ENCODE data around the gene ADAMTS16. TPM values are rescaled to one million over a fixed set of nuclear protein-coding genes. Genes with fewer than 3 reads are reported as not detected.

Gene ADAMTS16
- total RNA-seq, 1 experiment from 2014 or later: 30.1 TPM

DNA sequence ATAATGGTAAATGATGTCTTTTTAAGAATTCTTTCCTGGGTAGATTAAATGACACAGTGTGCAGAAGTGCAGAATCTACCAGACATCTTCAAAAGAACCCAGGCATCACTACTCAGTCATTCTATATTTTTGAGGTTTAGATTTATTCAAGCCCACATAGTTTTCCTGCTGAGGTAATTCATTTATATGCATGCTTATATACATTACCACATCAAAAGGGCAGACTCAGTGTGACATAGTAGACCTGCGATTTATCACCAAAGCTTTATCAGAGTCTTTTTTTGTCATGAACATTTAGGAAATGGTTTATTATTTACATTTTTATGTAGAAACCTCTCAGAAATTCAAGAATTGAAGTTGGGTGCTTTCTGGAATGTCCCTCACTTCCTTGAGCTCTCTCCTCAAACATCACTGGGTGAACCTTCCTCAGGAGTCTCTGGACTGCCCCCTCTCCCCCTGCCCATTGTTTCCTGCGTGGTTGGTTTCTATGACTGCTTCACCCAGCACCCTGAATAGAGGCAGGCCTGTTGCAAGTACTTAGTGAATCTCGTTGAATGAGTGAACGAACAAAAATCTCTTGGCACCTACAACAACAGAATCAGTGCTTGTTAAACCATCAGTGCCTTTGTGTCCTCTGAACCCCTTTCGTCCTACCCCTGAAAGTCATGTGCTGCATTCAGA, 42.5 kb downstream of the ADAMTS16 start:
- Mint-ChIP-seq H3K36me3 (peaks cover 24% of the 10 kb centered on the region), H3K4me3 (peak overlapping the region; percentile 52), H3K27ac (peak overlapping the region; percentile 100), H3K4me1 (peaks cover 89% of the 10 kb centered on the region), H3K27me3 (ENCODE audit: low read depth) (no peaks in the 10 kb centered on the region), H3K9me3 (no peaks in the 10 kb centered on the region)
- DNase-seq (ENCODE audit: low spot score): no peak
- peak; percentile 1; the same call in 1 of the 2 replicates for ATAC-seq
- ChIA-PET POLR2A (no interaction called here), CTCF (no interaction called here)
- no peak for TF ChIP-seq ELF4 (CRISPR knock-in tag; IDR thresholded peaks at IDR 0.05; ENCODE audit: low read depth)
- TF ChIP-seq, protein P1, sequence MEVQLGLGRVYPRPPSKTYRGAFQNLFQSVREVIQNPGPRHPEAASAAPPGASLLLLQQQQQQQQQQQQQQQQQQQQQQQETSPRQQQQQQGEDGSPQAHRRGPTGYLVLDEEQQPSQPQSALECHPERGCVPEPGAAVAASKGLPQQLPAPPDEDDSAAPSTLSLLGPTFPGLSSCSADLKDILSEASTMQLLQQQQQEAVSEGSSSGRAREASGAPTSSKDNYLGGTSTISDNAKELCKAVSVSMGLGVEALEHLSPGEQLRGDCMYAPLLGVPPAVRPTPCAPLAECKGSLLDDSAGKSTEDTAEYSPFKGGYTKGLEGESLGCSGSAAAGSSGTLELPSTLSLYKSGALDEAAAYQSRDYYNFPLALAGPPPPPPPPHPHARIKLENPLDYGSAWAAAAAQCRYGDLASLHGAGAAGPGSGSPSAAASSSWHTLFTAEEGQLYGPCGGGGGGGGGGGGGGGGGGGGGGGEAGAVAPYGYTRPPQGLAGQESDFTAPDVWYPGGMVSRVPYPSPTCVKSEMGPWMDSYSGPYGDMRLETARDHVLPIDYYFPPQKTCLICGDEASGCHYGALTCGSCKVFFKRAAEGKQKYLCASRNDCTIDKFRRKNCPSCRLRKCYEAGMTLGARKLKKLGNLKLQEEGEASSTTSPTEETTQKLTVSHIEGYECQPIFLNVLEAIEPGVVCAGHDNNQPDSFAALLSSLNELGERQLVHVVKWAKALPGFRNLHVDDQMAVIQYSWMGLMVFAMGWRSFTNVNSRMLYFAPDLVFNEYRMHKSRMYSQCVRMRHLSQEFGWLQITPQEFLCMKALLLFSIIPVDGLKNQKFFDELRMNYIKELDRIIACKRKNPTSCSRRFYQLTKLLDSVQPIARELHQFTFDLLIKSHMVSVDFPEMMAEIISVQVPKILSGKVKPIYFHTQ (CRISPR knock-in tag; IDR thresholded peaks at IDR 0.05): 0 out of 2 replicates have a peak, but pooled peaks have one; percentile 30

DNA sequence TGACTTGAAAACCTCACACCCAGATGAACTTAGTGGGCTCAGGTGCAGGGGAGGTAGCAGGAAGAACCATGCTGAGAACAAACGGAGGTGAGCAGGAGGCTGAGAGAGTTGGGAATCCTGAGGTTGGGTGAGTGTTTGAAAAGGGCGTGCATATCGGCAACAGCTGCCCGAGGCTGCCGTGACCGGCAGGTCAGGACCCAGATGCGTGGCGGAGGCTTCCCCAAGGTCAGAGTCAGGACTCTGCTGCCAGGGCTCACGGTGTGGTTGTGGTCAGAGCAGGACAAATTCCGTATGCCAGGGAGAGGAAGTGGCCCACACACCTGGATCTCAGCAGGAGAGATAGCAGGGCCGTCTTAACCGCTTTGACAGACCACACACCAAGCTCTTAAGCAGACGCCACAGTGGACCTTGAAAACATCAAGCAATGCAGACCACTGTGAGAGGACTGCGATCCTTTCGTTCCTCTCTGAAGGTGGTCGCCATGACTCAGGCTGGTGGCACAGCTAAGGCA, 43.1 kb downstream of the ADAMTS16 start:
- ATAC-seq: peak; percentile 63
- peak; percentile 83 for DNase-seq (ENCODE audit: low spot score)
- peaks cover 29% of the 10 kb centered on the region for H3K36me3 Mint-ChIP-seq
- H3K27me3 Mint-ChIP-seq (ENCODE audit: low read depth): no peaks in the 10 kb centered on the region
- H3K27ac Mint-ChIP-seq: peak overlapping the region; percentile 100
- H3K4me1 Mint-ChIP-seq: peaks cover 88% of the 10 kb centered on the region
- CTCF ChIA-PET: no interaction called here
- POLR2A ChIA-PET: no interaction called here
- H3K9me3 Mint-ChIP-seq: no peaks in the 10 kb centered on the region
- H3K4me3 Mint-ChIP-seq: peak overlapping the region; percentile 52
- no peak for TF ChIP-seq MYBL2 (CRISPR knock-in tag; IDR thresholded peaks at IDR 0.05)
- peak; percentile 79; the same call in 1 of the 2 replicates for TF ChIP-seq PRRX2 (CRISPR knock-in tag; IDR thresholded peaks at IDR 0.05)
- peak; percentile 76; the same call in 1 of the 2 replicates for TF ChIP-seq ESRRA (CRISPR knock-in tag; IDR thresholded peaks at IDR 0.05; ENCODE audit: borderline replicate concordance)
- TF ChIP-seq GTF2I (CRISPR knock-in tag; conservative IDR thresholded peaks at IDR 0.05): no peak
- TF ChIP-seq, protein P2, sequence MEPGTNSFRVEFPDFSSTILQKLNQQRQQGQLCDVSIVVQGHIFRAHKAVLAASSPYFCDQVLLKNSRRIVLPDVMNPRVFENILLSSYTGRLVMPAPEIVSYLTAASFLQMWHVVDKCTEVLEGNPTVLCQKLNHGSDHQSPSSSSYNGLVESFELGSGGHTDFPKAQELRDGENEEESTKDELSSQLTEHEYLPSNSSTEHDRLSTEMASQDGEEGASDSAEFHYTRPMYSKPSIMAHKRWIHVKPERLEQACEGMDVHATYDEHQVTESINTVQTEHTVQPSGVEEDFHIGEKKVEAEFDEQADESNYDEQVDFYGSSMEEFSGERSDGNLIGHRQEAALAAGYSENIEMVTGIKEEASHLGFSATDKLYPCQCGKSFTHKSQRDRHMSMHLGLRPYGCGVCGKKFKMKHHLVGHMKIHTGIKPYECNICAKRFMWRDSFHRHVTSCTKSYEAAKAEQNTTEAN (CRISPR knock-in tag; IDR thresholded peaks at IDR 0.05): peak; percentile 73
- TF ChIP-seq, protein P3, sequence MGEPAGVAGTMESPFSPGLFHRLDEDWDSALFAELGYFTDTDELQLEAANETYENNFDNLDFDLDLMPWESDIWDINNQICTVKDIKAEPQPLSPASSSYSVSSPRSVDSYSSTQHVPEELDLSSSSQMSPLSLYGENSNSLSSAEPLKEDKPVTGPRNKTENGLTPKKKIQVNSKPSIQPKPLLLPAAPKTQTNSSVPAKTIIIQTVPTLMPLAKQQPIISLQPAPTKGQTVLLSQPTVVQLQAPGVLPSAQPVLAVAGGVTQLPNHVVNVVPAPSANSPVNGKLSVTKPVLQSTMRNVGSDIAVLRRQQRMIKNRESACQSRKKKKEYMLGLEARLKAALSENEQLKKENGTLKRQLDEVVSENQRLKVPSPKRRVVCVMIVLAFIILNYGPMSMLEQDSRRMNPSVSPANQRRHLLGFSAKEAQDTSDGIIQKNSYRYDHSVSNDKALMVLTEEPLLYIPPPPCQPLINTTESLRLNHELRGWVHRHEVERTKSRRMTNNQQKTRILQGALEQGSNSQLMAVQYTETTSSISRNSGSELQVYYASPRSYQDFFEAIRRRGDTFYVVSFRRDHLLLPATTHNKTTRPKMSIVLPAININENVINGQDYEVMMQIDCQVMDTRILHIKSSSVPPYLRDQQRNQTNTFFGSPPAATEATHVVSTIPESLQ (CRISPR knock-in tag; IDR thresholded peaks at IDR 0.05): no peak
- no peak for TF ChIP-seq ZNF317 (CRISPR knock-in tag; IDR thresholded peaks at IDR 0.05; ENCODE audit: borderline replicate concordance, low read depth)
- TF ChIP-seq, protein P4, sequence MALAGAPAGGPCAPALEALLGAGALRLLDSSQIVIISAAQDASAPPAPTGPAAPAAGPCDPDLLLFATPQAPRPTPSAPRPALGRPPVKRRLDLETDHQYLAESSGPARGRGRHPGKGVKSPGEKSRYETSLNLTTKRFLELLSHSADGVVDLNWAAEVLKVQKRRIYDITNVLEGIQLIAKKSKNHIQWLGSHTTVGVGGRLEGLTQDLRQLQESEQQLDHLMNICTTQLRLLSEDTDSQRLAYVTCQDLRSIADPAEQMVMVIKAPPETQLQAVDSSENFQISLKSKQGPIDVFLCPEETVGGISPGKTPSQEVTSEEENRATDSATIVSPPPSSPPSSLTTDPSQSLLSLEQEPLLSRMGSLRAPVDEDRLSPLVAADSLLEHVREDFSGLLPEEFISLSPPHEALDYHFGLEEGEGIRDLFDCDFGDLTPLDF (CRISPR knock-in tag; IDR thresholded peaks at IDR 0.05): no peak
- peak; percentile 82 for TF ChIP-seq FOXK1 (CRISPR knock-in tag; IDR thresholded peaks at IDR 0.05)
- TF ChIP-seq, protein P5, sequence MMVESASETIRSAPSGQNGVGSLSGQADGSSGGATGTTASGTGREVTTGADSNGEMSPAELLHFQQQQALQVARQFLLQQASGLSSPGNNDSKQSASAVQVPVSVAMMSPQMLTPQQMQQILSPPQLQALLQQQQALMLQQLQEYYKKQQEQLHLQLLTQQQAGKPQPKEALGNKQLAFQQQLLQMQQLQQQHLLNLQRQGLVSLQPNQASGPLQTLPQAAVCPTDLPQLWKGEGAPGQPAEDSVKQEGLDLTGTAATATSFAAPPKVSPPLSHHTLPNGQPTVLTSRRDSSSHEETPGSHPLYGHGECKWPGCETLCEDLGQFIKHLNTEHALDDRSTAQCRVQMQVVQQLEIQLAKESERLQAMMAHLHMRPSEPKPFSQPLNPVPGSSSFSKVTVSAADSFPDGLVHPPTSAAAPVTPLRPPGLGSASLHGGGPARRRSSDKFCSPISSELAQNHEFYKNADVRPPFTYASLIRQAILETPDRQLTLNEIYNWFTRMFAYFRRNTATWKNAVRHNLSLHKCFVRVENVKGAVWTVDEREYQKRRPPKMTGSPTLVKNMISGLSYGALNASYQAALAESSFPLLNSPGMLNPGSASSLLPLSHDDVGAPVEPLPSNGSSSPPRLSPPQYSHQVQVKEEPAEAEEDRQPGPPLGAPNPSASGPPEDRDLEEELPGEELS (CRISPR knock-in tag; IDR thresholded peaks at IDR 0.05): peak; percentile 90
- TF ChIP-seq ZNF232 (CRISPR knock-in tag; IDR thresholded peaks at IDR 0.05): 0 out of 2 replicates have a peak, but pooled peaks have one; percentile 34
- TF ChIP-seq, protein P6, sequence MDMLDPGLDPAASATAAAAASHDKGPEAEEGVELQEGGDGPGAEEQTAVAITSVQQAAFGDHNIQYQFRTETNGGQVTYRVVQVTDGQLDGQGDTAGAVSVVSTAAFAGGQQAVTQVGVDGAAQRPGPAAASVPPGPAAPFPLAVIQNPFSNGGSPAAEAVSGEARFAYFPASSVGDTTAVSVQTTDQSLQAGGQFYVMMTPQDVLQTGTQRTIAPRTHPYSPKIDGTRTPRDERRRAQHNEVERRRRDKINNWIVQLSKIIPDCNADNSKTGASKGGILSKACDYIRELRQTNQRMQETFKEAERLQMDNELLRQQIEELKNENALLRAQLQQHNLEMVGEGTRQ (CRISPR knock-in tag; IDR thresholded peaks at IDR 0.05): peak; percentile 78
- peak; percentile 61; the same call in 1 of the 2 replicates for TF ChIP-seq FOXP1 (CRISPR knock-in tag; IDR thresholded peaks at IDR 0.05; ENCODE audit: borderline replicate concordance)
- TF ChIP-seq, protein P7, sequence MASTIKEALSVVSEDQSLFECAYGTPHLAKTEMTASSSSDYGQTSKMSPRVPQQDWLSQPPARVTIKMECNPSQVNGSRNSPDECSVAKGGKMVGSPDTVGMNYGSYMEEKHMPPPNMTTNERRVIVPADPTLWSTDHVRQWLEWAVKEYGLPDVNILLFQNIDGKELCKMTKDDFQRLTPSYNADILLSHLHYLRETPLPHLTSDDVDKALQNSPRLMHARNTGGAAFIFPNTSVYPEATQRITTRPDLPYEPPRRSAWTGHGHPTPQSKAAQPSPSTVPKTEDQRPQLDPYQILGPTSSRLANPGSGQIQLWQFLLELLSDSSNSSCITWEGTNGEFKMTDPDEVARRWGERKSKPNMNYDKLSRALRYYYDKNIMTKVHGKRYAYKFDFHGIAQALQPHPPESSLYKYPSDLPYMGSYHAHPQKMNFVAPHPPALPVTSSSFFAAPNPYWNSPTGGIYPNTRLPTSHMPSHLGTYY (CRISPR knock-in tag; IDR thresholded peaks at IDR 0.05): peak; percentile 52; the same call in 1 of the 2 replicates
- no peak for TF ChIP-seq CBFB (CRISPR knock-in tag; IDR thresholded peaks at IDR 0.05; ENCODE audit: low read depth)
- TF ChIP-seq, protein P8, sequence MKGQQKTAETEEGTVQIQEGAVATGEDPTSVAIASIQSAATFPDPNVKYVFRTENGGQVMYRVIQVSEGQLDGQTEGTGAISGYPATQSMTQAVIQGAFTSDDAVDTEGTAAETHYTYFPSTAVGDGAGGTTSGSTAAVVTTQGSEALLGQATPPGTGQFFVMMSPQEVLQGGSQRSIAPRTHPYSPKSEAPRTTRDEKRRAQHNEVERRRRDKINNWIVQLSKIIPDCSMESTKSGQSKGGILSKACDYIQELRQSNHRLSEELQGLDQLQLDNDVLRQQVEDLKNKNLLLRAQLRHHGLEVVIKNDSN (CRISPR knock-in tag; IDR thresholded peaks at IDR 0.05): peak; percentile 65; the same call in 1 of the 2 replicates

All from WTC11 (cell line).